Gastroesophageal sphincter (tissue), 3 donors: ENCODE results near the gene NT5C3B.

ENCODE experiments used
- EP300 ChIP-seq: sonication (generic); formaldehyde crosslinking; IDR thresholded peaks from one replicate; pipeline ENCODE4 v1.6.1; 2017; ENCODE audit warnings: antibody characterized with exemption, mild to moderate bottlenecking
- POLR2A ChIP-seq, 2 donors: fragments of 450-650 bp; IDR thresholded peaks; one replicate each; pipeline ENCODE4 v1.6.1; 2017; ENCODE audit warnings: antibody characterized with exemption in 2 of 2, mild to moderate bottlenecking in 2 of 2, moderate library complexity in 1 of 2
- POLR2AphosphoS5 ChIP-seq: sonication (generic); formaldehyde crosslinking; IDR thresholded peaks from one replicate; pipeline ENCODE4 v1.6.1; 2017; ENCODE audit warnings: antibody characterized with exemption
- TF ChIP-seq, protein P1 (sequence below), 4 experiments: fragments of 200-600 bp in 2 of 4; fragments of 450-650 bp in 2 of 4; sonication (generic) in 1 of 4; IDR thresholded peaks; one replicate each; pipeline ENCODE4 v1.5.1; 2017 to 2019; ENCODE audit warnings: antibody characterized with exemption in 4 of 4, mild to moderate bottlenecking in 2 of 4, moderate library complexity in 2 of 4

DNA sequence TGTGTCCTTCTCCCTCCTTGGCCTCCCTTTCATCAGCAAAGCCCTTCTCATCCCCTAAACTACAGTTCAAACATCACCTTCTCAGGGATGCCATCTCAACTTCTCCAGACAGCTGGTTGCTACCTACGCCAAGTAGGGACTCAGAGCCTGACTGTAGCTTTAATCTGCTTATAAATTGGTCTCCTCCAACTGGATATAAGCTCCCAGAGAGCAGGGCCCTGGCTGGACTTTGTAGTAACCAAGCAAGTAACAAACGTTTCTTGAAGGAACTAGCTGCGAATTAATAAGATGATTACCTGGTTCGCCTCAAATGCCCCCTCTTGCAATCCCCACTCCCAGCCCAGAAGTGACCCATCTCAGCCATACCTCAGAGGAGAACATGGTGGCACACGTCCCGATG is 46.7 kb upstream of the NT5C3B start:
- TF ChIP-seq, protein P1, sequence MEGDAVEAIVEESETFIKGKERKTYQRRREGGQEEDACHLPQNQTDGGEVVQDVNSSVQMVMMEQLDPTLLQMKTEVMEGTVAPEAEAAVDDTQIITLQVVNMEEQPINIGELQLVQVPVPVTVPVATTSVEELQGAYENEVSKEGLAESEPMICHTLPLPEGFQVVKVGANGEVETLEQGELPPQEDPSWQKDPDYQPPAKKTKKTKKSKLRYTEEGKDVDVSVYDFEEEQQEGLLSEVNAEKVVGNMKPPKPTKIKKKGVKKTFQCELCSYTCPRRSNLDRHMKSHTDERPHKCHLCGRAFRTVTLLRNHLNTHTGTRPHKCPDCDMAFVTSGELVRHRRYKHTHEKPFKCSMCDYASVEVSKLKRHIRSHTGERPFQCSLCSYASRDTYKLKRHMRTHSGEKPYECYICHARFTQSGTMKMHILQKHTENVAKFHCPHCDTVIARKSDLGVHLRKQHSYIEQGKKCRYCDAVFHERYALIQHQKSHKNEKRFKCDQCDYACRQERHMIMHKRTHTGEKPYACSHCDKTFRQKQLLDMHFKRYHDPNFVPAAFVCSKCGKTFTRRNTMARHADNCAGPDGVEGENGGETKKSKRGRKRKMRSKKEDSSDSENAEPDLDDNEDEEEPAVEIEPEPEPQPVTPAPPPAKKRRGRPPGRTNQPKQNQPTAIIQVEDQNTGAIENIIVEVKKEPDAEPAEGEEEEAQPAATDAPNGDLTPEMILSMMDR (IDR thresholded peaks at IDR 0.05): no peak
- no peak for TF ChIP-seq POLR2AphosphoS5
- no peak for TF ChIP-seq POLR2A (IDR thresholded peaks at IDR 0.05)
- no peak for TF ChIP-seq EP300
